ENCODE data around the gene TCEA3. TPM values are rescaled to one million over a fixed set of nuclear protein-coding genes. Genes with fewer than 3 reads are reported as not detected.

TCEA3 gene
- total RNA-seq, 4 donors from 2014 or later: 20.6 to 70.9 (median 27.8) TPM

DNA sequence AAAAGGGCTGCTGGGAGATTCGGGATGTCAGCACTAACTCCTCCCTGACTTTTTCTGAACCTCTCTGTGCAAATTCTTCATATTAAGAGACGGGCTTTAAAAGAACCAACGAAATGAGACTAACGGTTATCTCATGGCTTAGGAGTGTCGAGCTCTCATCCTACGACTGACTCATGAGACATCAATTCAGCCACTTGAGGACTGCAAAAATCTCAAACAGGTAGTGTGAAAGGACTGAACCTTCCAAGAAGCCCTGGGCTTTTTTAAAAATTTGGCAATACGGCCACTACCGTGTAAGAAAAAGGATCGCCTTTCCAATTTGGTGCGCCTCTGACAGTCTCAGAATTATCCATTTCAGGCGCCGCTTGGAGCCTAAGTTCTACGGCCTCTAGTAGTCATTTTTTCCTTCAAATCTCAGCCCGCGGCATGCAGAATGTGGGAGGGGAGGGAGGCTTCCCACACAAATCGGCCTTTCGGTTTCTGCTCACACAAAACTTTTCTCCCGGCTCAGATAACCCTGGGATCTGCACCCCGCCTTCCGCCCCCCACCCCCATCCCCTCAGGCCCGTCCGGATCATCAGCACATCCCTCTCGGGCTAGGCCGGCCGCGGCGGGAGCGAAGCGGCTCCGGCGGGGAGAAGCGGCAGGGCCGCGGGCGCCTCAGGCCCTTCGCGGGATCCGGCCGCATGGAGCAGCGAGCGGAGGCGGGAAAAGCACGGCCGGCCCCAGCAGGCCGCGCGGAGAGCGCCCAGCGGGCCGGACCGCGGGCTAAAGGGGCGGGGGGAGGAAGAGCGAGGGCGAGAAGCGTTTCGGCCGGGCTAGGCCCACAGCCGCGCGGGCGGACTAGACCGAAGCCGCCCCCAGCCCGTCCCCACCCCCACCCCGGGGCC is 81.1 kb downstream of the TCEA3 start:
- Histone ChIP-seq H3K4me3 (peak overlapping the region; percentile 78 to 80), H3K27me3 (no peaks in the 10 kb centered on the region), H3K4me1 (peaks cover 0 to 3% of the 10 kb centered on the region in 2 donors), H3K9me3 (no peaks in the 10 kb centered on the region), H3K36me3 (no peaks in the 10 kb centered on the region), H3K27ac (peak overlapping the region; percentile 95 to 99)
- peak in 1 of 2 donors; percentile 31 for DNase-seq
- intact Hi-C loops (cut with DNase I; ENCODE audit: low total_unique reads): loop anchor here (2.0 kb wide), 1 partner anchor 25 kb away; the partner anchor contains the start of gene ZNF436
- TF ChIP-seq POLR2A (IDR thresholded peaks at IDR 0.05): no peak
- TF ChIP-seq, protein P1, sequence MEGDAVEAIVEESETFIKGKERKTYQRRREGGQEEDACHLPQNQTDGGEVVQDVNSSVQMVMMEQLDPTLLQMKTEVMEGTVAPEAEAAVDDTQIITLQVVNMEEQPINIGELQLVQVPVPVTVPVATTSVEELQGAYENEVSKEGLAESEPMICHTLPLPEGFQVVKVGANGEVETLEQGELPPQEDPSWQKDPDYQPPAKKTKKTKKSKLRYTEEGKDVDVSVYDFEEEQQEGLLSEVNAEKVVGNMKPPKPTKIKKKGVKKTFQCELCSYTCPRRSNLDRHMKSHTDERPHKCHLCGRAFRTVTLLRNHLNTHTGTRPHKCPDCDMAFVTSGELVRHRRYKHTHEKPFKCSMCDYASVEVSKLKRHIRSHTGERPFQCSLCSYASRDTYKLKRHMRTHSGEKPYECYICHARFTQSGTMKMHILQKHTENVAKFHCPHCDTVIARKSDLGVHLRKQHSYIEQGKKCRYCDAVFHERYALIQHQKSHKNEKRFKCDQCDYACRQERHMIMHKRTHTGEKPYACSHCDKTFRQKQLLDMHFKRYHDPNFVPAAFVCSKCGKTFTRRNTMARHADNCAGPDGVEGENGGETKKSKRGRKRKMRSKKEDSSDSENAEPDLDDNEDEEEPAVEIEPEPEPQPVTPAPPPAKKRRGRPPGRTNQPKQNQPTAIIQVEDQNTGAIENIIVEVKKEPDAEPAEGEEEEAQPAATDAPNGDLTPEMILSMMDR (IDR thresholded peaks at IDR 0.05): no peak

- intact Hi-C loops (cut with DNase I; ENCODE audit: low total_unique reads): no loop called here
- H3K9me3 ChIP-seq: no peaks in the 10 kb centered on the region
- TF ChIP-seq, protein P1 (IDR thresholded peaks at IDR 0.05): no peak
- TF ChIP-seq POLR2A (IDR thresholded peaks at IDR 0.05): no peak
- DNase-seq: no peak
- H3K27me3 ChIP-seq: no peaks in the 10 kb centered on the region
- no peaks in the 10 kb centered on the region for H3K36me3 ChIP-seq
- H3K4me3 ChIP-seq: peak overlapping the region; percentile 78 to 80
- peaks cover 3% of the 10 kb centered on the region in 2 donors for H3K4me1 ChIP-seq
- H3K27ac ChIP-seq: peak overlapping the region; percentile 95 to 99
Observed at GRCh38 chr1:23341931-23342692, 82.4 kb downstream of the TCEA3 start.

DNA sequence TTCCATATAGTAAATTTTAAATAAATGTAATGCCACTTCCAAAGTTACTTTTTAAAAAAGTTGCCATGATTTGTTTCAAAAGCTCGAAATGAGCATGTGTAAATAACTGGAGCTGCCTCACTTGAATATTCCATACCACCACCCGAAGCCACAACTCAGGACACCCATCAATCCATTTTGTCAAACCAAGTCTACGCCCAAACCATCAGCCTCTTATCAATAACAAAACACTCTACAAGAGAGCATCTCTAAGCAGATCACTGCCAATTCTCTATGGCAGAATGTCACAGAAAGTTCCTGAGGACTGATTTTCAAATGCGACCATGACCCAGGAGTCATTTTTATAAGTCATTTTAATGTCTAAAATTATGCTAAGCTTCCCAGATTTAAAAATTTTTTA is 84.9 kb downstream of the TCEA3 start:
- no peak for TF ChIP-seq POLR2A (IDR thresholded peaks at IDR 0.05)
- TF ChIP-seq, protein P1 (IDR thresholded peaks at IDR 0.05): no peak
- DNase-seq: no peak
- Histone ChIP-seq H3K27ac (no peak overlapping the region), H3K4me1 (peaks cover 0 to 3% of the 10 kb centered on the region in 2 donors), H3K4me3 (no peak overlapping the region), H3K9me3 (no peaks in the 10 kb centered on the region), H3K36me3 (no peaks in the 10 kb centered on the region), H3K27me3 (no peaks in the 10 kb centered on the region)
- intact Hi-C loops (cut with DNase I; ENCODE audit: low total_unique reads): no loop called here

- Histone ChIP-seq H3K4me3 (no peak overlapping the region), H3K27me3 (no peaks in the 10 kb centered on the region), H3K27ac (no peak overlapping the region), H3K36me3 (no peaks in the 10 kb centered on the region), H3K9me3 (no peaks in the 10 kb centered on the region), H3K4me1 (peaks cover 0 to 3% of the 10 kb centered on the region in 2 donors)
- intact Hi-C loops (cut with DNase I; ENCODE audit: low total_unique reads): no loop called here
- no peak for TF ChIP-seq POLR2A (IDR thresholded peaks at IDR 0.05)
- TF ChIP-seq, protein P1 (IDR thresholded peaks at IDR 0.05): no peak
- no peak for DNase-seq
Observed at GRCh38 chr1:23337869-23338268, 86.7 kb downstream of the TCEA3 start.

DNA sequence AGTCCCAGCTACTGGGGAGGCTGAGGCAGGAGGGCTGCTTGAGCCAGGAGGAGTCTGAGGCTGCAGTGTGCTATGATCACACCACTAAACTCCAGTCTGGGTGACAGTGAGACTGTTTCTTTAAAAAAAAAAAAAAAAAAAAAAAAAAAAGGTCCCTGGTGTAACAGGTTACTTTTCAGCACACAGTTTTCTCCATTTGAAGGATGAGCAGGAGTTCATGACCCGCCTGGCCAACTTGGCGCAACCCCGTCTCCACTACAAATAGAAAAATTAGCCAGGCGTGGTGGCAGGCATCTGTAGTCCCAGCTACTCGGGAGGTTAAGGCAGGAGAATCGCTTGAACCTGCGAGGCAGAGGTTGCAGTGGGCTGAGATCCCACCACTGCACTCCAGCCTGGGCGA is 92.8 kb downstream of the TCEA3 start:
- TF ChIP-seq, protein P1 (IDR thresholded peaks at IDR 0.05): no peak
- TF ChIP-seq POLR2A (IDR thresholded peaks at IDR 0.05): no peak
- Histone ChIP-seq H3K4me3 (no peak overlapping the region), H3K4me1 (no peaks in the 10 kb centered on the region), H3K27me3 (no peaks in the 10 kb centered on the region), H3K9me3 (no peaks in the 10 kb centered on the region), H3K36me3 (no peaks in the 10 kb centered on the region), H3K27ac (no peak overlapping the region)
- no peak for DNase-seq
- intact Hi-C loops (cut with DNase I; ENCODE audit: low total_unique reads): no loop called here

All from uterus (tissue), 4 donors.